Activated CD8-positive, alpha-beta T cell treated with anti-CD3 and anti-CD28 coated beads, Interleukin-2, amount 10 ng/mL, durations not matched to agents 7 days and 5 days (primary cell): ENCODE data around the gene LBH. TPM values are rescaled to one million over a fixed set of nuclear protein-coding genes. Genes with fewer than 3 reads are reported as not detected.

Experiments
- ATAC-seq: fragments of 150-1000 bp; cut with Tn5 transposase; one replicate; pipeline ENCODE4 v1.10.0; 2021; ENCODE audit warnings: moderate library complexity
- CTCF ChIA-PET: fragments of 350-600 bp; sonication (Branson Sonifier 250); formaldehyde crosslinking; loops from one replicate; lab custom pipeline; 2021; ENCODE audit warnings: antibody characterized with exemption; lab: Charles Lee
- POLR2A ChIA-PET: fragments of 350-600 bp; sonication (Branson Sonifier 250); formaldehyde crosslinking; loops from one replicate; lab custom pipeline; 2021; ENCODE audit warnings: antibody characterized with exemption; lab: Charles Lee
- DNase-seq: peaks from one replicate; pipeline ENCODE4 v3.0.0-alpha.2; 2020
- H3K27ac Mint-ChIP-seq: one replicate; pipeline ENCODE4 v1.8.0; 2021; ENCODE audit warnings: mild to moderate bottlenecking, mixed read lengths
- H3K27me3 Mint-ChIP-seq: one replicate; pipeline ENCODE4 v1.8.0; 2021; ENCODE audit warnings: low read depth, mixed read lengths
- H3K36me3 Mint-ChIP-seq: one replicate; pipeline ENCODE4 v1.8.0; 2021; ENCODE audit warnings: low read depth, mixed read lengths
- H3K4me1 Mint-ChIP-seq: one replicate; pipeline ENCODE4 v1.8.0; 2021; ENCODE audit warnings: low read depth, mixed read lengths
- H3K4me3 Mint-ChIP-seq: one replicate; pipeline ENCODE4 v1.8.0; 2021; ENCODE audit warnings: mild to moderate bottlenecking, mixed read lengths
- H3K9me3 Mint-ChIP-seq: one replicate; pipeline ENCODE4 v1.8.0; 2022; ENCODE audit warnings: mixed read lengths; ENCODE audit not compliant: insufficient read depth
- total RNA-seq, 2 experiments: library from RNA; stranded (reverse); gene quantifications; one replicate each; pipeline ENCODE4 v1.2.3, GENCODE V29; 2021

LBH gene
- total RNA-seq, 2 experiments from 2014 or later, result 97.0 to 100 TPM

DNA sequence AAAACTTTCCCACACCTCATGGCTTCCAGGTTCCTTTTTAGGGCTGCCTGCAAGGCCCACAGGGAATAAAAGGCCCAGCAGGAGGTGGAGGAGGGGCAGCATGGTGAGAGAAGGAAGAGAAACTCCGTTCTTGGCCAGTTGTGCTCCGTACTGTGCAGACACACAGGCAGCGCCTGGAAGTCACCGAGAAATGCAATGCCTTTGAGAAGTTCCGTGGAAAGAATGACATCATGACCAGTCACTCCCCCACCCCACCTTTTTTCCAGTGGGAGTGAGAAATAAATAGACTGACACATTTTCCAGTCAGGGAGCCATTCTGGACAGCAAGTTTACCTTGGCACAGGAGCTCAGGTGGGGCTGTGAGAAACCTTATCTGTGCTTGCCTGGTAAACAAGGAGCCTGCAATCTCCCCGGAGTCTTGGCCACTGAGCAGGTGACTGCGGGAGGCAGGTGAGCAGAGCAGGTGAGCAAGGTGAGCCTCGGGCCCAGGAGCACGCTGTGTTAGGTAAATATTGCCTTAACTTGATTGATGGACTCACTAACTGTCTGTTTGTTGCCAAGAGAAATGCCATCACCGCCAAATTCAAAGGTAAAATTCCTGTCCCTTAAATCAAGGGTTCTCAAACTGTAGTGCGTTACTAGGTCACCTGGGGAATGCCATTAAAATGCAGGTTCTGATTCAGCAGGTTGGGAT, 13.5 kb upstream of the LBH start:
- ChIA-PET POLR2A (interaction anchor here (0.6 to 1.1 kb wide), 2 partner anchors 8 to 202 kb away, joined by 3 to 4 read pairs; no protein-coding TSS in a partner anchor), CTCF (interaction anchor here (1.1 to 11.6 kb wide), 2 partner anchors 9 to 53 kb away, joined by 4 to 95 read pairs; no protein-coding TSS in a partner anchor)
- Mint-ChIP-seq H3K4me3 (no peak overlapping the region), H3K4me1 (peaks cover 11% of the 10 kb centered on the region), H3K9me3 (no peaks in the 10 kb centered on the region), H3K27me3 (peaks cover 4% of the 10 kb centered on the region), H3K36me3 (no peaks in the 10 kb centered on the region), H3K27ac (no peak overlapping the region)
- no peak for ATAC-seq
- DNase-seq, result no peak

DNA sequence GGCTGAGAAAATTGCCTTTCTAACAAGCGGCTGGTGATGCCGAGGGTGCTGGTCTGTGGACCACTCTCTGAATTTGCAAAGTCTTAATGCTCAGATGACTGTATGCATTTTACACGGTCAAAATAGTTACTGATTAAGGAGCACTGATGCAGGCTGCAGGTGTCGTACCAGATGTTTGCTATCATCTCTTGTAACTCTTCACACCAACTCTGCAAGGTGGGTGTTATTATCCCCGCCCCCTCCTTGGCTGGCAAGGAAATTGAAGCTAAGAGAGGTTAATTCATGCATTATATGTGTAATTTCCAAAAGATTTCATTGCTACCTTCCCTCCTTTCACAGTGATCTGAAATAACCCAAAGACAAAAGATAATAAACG, 13.0 kb upstream of the LBH start:
- DNase-seq, result no peak
- Mint-ChIP-seq H3K27me3 (peaks cover 3% of the 10 kb centered on the region), H3K9me3 (no peaks in the 10 kb centered on the region), H3K27ac (no peak overlapping the region), H3K36me3 (no peaks in the 10 kb centered on the region), H3K4me3 (no peak overlapping the region), H3K4me1 (peaks cover 16% of the 10 kb centered on the region)
- POLR2A ChIA-PET, result interaction anchor here (0.9 kb wide), 1 partner anchor 11 kb away, joined by 3 read pairs; no protein-coding TSS in a partner anchor
- ATAC-seq, result no peak
- CTCF ChIA-PET, result interaction anchor here (0.9 to 11.6 kb wide), 3 partner anchors 10 to 493 kb away, joined by 3 to 95 read pairs (median 3); no protein-coding TSS in a partner anchor

DNA sequence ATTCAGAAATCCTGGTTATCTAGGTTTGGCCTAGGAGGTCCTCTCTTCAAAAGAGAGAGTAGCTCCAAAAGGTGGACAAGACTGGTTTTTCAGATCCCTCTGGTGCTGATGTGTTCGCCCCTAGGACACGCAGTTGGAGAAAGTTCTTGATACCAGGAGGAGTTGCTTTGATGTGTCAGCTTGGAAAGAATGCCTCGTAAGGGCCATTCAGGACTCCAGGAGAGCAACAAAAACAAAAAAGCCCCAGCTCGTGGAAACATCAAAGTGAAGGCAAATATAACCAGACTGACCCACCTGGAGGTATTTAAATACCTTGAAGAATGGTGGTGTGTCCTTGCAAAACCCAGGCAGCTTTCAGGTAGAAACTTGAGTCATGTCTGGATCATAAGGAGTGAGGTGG, 12.5 kb upstream of the LBH start:
- H3K36me3 Mint-ChIP-seq, result no peaks in the 10 kb centered on the region
- no peak for DNase-seq
- POLR2A ChIA-PET, result interaction anchor here (0.9 kb wide), 1 partner anchor 11 kb away, joined by 3 read pairs; no protein-coding TSS in a partner anchor

DNA sequence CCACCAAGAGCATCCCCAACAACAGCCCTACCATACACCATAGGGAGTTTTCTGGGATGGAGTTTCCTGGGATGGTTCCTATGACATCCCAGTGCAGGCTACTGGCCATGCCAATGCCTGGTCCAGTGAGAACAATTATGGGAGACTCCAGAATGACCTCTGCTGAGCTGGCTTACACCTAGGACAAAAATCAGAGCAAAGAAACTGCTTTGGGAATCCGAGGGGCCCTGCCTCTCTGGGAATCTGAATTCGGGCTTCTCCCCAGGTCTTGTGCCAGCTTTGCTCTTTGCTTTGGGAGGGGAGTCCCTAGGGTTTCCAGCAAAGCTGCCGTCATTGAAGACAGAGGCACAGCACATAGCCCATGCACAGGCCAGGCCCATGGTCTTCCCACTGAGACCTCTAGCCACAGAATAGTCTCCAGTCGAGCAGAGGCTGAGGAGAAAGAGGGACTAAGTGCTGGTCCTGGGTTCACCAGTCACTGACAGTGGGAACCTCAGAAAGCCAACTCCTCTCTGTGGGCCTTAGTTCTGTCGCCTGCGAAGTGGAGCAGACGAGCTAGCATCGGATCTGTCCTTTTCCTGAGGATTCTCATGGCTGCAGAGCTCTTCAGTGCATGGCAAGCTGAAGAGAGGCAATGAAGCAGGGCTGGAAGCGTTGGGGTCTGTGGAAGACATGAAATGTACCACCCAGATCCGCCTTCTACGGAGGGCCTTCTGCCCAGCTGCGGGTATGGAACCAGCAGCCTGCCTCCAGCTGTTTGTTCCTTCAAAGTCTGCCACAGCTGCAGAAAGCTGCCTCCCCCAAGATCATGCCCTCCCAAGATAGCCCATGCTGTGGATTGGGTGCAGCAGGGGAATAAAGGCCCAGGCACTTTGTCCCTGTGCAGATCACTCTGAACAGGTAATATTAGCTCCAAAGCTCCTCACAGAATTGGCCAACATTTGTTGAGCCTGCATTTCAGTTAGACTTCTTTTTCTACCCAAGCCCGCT, 11.2 kb upstream of the LBH start:
- no peak for ATAC-seq
- DNase-seq, result no peak
- no peak overlapping the region for H3K4me3 Mint-ChIP-seq
- POLR2A ChIA-PET, result interaction anchor here (1.5 to 1.9 kb wide), 2 partner anchors 10 to 12 kb away, joined by 5 to 8 read pairs; no protein-coding TSS in a partner anchor
- CTCF ChIA-PET, result interaction anchor here (0.6 to 11.6 kb wide), 4 partner anchors 12 to 489 kb away, joined by 3 to 95 read pairs (median 4); no protein-coding TSS in a partner anchor
- no peaks in the 10 kb centered on the region for H3K27me3 Mint-ChIP-seq
- no peaks in the 10 kb centered on the region for H3K36me3 Mint-ChIP-seq
- no peaks in the 10 kb centered on the region for H3K9me3 Mint-ChIP-seq
- H3K4me1 Mint-ChIP-seq, result peaks cover 32% of the 10 kb centered on the region
- no peak overlapping the region for H3K27ac Mint-ChIP-seq

More for the DNA sequence above, 12.5 kb upstream of the LBH start:
- Mint-ChIP-seq H3K4me3 (no peak overlapping the region), H3K4me1 (peaks cover 21% of the 10 kb centered on the region), H3K27me3 (peaks cover under 1% of the 10 kb centered on the region), H3K9me3 (no peaks in the 10 kb centered on the region), H3K27ac (no peak overlapping the region)
- no peak for ATAC-seq
- CTCF ChIA-PET, result interaction anchor here (0.9 to 11.6 kb wide), 3 partner anchors 10 to 492 kb away, joined by 3 to 95 read pairs (median 3); no protein-coding TSS in a partner anchor

DNA sequence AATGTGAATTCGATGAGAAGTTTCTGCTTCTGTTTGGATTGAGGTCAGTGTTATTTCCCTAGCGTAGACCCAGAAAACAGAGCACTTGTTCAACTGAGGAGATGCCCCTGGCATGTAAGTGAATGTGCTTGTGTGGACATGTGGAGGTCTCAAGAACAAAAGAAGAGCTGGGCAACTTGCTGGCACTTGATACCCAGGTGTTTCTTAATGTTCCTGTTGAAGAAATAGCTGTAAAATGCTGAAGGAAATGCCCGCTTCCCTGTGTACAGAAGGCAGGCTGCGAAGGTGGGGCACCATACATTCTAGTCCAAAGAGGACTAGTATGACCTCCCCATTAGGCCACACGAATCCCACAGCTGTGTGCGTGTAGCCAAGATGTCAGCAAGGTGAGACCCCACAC, 9.8 kb upstream of the LBH start:
- Mint-ChIP-seq H3K4me1 (peaks cover 45% of the 10 kb centered on the region), H3K36me3 (no peaks in the 10 kb centered on the region), H3K27me3 (no peaks in the 10 kb centered on the region), H3K4me3 (no peak overlapping the region), H3K9me3 (no peaks in the 10 kb centered on the region), H3K27ac (no peak overlapping the region)
- CTCF ChIA-PET, result interaction anchor here (11.1 to 11.6 kb wide), 2 partner anchors 13 to 16 kb away, joined by 95 to 99 read pairs; no protein-coding TSS in a partner anchor
- POLR2A ChIA-PET, result interaction anchor here (0.6 to 3.8 kb wide), 3 partner anchors 8 to 12 kb away, joined by 3 to 13 read pairs (median 5); no protein-coding TSS in a partner anchor
- DNase-seq (no peak), ATAC-seq (no peak)

DNA sequence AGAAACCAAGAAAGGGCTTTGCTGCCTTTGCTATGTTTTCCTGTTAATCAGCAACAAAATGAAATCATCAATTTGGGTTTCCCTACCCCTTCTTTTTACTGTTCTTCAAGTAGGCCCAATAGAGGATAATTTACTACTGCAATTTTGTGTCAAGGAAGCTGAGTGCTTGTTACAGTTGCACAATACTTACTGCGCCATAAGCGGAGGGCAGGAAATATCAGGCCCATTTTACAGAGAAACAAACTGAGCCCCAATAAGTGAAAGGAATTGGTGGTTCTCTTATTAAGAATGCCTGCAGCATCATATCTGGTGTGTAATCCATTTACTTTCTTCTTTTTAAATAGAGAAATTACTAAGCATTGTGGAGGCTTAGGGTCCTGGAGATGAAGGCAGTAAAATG, 9.3 kb upstream of the LBH start:
- no peak for DNase-seq
- no peak for ATAC-seq
- ChIA-PET CTCF (interaction anchor here (0.6 to 11.6 kb wide), 4 partner anchors 12 to 1412 kb away, joined by 3 to 99 read pairs (median 50); no protein-coding TSS in a partner anchor), POLR2A (interaction anchor here (1.9 to 3.8 kb wide), 2 partner anchors 8 to 10 kb away, joined by 5 to 13 read pairs; no protein-coding TSS in a partner anchor)
- Mint-ChIP-seq H3K4me3 (no peak overlapping the region), H3K27ac (peak overlapping the region; percentile 28), H3K36me3 (no peaks in the 10 kb centered on the region), H3K9me3 (no peaks in the 10 kb centered on the region), H3K27me3 (no peaks in the 10 kb centered on the region), H3K4me1 (peaks cover 50% of the 10 kb centered on the region)

DNA sequence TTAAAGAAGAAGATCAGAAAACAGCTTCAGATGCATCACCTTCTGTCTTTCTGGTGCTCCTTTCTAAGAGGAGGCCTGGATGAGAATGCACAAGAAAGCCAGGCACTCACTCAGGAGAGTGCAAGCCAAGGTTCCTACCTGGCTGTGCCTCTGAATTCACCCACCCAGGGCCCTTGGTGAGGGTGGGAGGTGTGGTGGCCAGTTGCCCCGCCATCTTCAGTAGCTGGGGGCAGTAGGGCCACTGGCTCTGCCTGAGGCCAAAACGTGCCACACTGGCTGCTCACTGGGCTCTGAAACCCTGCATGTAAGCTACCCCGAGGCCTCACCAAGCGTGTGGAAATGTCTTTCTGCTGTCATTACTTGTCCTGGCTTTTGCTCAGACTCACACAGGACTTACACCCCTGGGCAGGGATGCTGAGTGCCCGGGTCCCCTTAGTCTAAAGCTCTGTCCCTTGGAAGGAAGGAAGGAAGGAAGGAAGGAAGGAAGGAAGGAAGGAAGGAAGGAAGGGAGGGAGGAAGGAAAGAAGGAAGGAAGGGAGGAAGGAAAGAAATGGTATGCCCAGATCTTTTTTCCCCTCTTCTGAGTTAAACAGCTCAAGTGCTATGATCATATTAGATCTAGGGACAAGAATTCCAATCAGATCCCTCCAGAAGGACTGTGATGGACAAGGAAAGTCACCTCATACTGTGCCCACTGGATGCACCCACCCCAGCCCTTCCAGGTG, 8.5 kb upstream of the LBH start:
- H3K4me3 Mint-ChIP-seq, result no peak overlapping the region
- H3K36me3 Mint-ChIP-seq, result no peaks in the 10 kb centered on the region
- ChIA-PET POLR2A (interaction anchor here (0.9 to 3.8 kb wide), 3 partner anchors 10 to 75 kb away, joined by 3 to 13 read pairs (median 4); no protein-coding TSS in a partner anchor), CTCF (interaction anchor here (0.6 to 18.8 kb wide), 10 partner anchors 9 to 1413 kb away, joined by 3 to 268 read pairs (median 6); no protein-coding TSS in a partner anchor)
- no peaks in the 10 kb centered on the region for H3K27me3 Mint-ChIP-seq
- DNase-seq (no peak), ATAC-seq (no peak)
- peaks cover 58% of the 10 kb centered on the region for H3K4me1 Mint-ChIP-seq
- no peaks in the 10 kb centered on the region for H3K9me3 Mint-ChIP-seq
- peak overlapping the region; percentile 71 for H3K27ac Mint-ChIP-seq

DNA sequence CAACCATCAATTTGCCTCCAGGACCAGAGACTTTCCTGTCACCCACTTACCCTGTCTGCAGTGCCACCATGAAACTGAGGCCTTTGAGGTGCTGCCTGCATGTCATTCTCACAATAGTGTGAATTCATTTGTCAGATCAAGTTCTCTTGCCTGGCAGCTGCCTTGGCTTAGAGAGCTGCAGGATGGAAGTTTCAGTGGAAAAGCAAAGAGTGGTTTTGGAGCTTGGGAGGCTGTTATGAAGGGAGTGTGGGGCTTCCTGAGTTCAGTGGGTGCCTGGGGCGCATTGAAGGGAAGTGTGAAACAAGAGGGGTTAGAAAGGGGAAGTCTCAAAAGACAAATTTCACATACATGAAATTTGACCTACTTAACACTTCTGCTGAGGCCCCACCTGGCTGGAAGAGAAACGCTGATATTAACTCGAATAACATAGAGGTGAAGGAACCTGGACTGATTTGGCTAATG, 7.9 kb upstream of the LBH start:
- ATAC-seq, result no peak
- POLR2A ChIA-PET, result interaction anchor here (0.9 to 3.8 kb wide), 2 partner anchors 9 to 24 kb away, joined by 3 to 13 read pairs; no protein-coding TSS in a partner anchor
- H3K9me3 Mint-ChIP-seq, result no peaks in the 10 kb centered on the region

DNA sequence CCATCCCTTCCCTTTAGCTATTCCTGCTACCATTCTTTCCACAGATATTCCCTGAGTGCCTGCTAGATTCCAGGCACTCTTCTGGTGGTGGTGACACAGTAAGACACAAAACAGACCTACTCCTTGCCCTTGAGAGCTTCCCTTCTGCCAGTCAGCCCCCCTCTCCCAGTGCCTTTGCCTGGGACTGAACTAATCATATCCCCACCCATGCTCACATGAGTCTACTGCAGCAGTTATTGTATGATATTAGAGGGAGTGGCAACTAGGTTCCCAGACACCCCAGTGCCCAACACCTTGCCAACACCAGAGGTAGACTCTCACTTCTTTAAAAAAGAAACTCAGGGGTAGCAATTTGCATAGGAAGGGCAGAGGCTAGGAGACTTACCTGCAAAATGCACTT, 7.2 kb upstream of the LBH start:
- ChIA-PET POLR2A (interaction anchor here (0.6 to 3.8 kb wide), 3 partner anchors 8 to 16 kb away, joined by 3 to 13 read pairs (median 4); no protein-coding TSS in a partner anchor), CTCF (interaction anchor here (1.3 to 18.8 kb wide), 7 partner anchors 10 to 487 kb away, joined by 5 to 268 read pairs (median 14); no protein-coding TSS in a partner anchor)
- Mint-ChIP-seq H3K27me3 (no peaks in the 10 kb centered on the region), H3K4me1 (peaks cover 63% of the 10 kb centered on the region), H3K9me3 (no peaks in the 10 kb centered on the region), H3K4me3 (no peak overlapping the region), H3K27ac (peak overlapping the region; percentile 99), H3K36me3 (no peaks in the 10 kb centered on the region)
- ATAC-seq (no peak), DNase-seq (no peak)

More for the DNA sequence above, 7.9 kb upstream of the LBH start:
- no peak for DNase-seq
- no peaks in the 10 kb centered on the region for H3K36me3 Mint-ChIP-seq
- H3K27ac Mint-ChIP-seq, result peak overlapping the region; percentile 99
- CTCF ChIA-PET, result interaction anchor here (1.0 to 18.8 kb wide), 8 partner anchors 10 to 488 kb away, joined by 3 to 268 read pairs (median 10); no protein-coding TSS in a partner anchor
- no peaks in the 10 kb centered on the region for H3K27me3 Mint-ChIP-seq
- peaks cover 62% of the 10 kb centered on the region for H3K4me1 Mint-ChIP-seq
- no peak overlapping the region for H3K4me3 Mint-ChIP-seq

DNA sequence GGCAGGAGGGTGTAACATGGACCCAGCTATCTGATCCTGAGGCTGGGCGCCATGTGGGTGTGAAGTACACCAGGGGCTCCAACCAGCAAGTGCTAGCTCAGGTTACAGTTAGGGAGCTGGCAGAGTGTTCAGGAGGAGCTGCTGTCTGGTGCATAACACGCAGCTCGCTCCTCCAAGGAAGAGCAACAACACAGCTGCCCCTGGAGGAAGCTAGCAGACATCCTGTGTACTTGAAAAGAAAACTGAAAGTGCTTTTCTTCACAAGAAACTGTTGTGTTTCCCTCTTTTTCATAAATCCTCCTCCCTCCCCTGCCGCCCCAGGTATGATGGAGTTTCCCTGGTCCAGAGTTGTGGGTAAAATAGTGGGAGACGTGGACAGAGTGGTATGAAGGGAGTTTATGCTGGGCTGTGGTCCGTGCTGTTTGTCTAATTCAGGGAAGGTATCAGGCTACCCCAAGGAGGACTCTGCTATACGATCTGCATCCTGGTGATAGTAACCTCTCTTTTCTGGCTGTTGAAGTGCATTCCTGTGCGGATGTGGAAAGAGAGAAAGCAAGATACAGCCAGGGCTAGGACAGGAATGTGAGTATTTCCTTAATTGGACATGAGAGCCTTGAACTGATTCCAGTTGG, 6.1 kb upstream of the LBH start:
- H3K4me1 Mint-ChIP-seq, result peaks cover 68% of the 10 kb centered on the region
- peak; percentile 70 for DNase-seq

More for the DNA sequence above, 6.1 kb upstream of the LBH start:
- peak overlapping the region; percentile 99 for H3K27ac Mint-ChIP-seq
- CTCF ChIA-PET, result interaction anchor here (0.9 to 18.8 kb wide), 7 partner anchors 9 to 487 kb away, joined by 4 to 268 read pairs (median 15); no protein-coding TSS in a partner anchor
- POLR2A ChIA-PET, result interaction anchor here (0.7 to 2.5 kb wide), 6 partner anchors 8 to 1106 kb away, joined by 3 to 10 read pairs (median 4); partner anchors contain the start of gene YPEL5
- peaks cover 2% of the 10 kb centered on the region for H3K27me3 Mint-ChIP-seq
- H3K4me3 Mint-ChIP-seq, result peak overlapping the region; percentile 97
- ATAC-seq, result peak; percentile 88
- no peaks in the 10 kb centered on the region for H3K9me3 Mint-ChIP-seq
- no peaks in the 10 kb centered on the region for H3K36me3 Mint-ChIP-seq
